Vagina (tissue), 2 donors: ENCODE data around the gene SNED1. TPM values are rescaled to one million over a fixed set of nuclear protein-coding genes. Genes with fewer than 3 reads are reported as not detected.

Source experiments
- DNase-seq, 2 donors: peaks; one replicate each; pipeline ENCODE4 v3.0.0-alpha.2; 2017; ENCODE audit errors: extremely low spot score in 2 of 2
- H3K27ac ChIP-seq: fragments of 200-600 bp; sonication (generic); one replicate; pipeline ENCODE4 v1.5.1; 2019
- H3K27me3 ChIP-seq: fragments of 200-600 bp; sonication (generic); one replicate; pipeline ENCODE4 v1.5.1; 2019
- H3K36me3 ChIP-seq, 2 donors: fragments of 200-600 bp; sonication (generic); one replicate each; pipeline ENCODE4 v1.5.1; 2017 to 2019
- H3K4me1 ChIP-seq: fragments of 200-600 bp; sonication (generic); one replicate; pipeline ENCODE4 v1.5.1; 2019
- H3K4me3 ChIP-seq, 2 donors: fragments of 200-600 bp; sonication (generic); 1 replicate in 1 of 2; 2 replicates in 1 of 2; pipeline ENCODE4 v1.5.1; 2016 to 2019
- H3K9me3 ChIP-seq: fragments of 200-600 bp; sonication (generic); one replicate; pipeline ENCODE4 v1.5.1; 2019
- CTCF ChIP-seq, 3 experiments: fragments of 450-650 bp in 2 of 3; fragments of 200-600 bp in 1 of 3; sonication (generic) in 1 of 3; IDR thresholded peaks; one replicate each; pipeline ENCODE4 v1.5.1; 2017 to 2019; ENCODE audit warnings: antibody characterized with exemption in 3 of 3, mild to moderate bottlenecking in 2 of 3, moderate library complexity in 2 of 3
- POLR2A ChIP-seq, 2 donors: fragments of 450-650 bp; IDR thresholded peaks; one replicate each; pipeline ENCODE4 v1.6.1; 2017; ENCODE audit warnings: antibody characterized with exemption in 2 of 2, mild to moderate bottlenecking in 2 of 2, moderate library complexity in 2 of 2
- POLR2AphosphoS5 ChIP-seq, 2 donors: sonication (generic); formaldehyde crosslinking; IDR thresholded peaks; one replicate each; pipeline ENCODE4 v1.9.0; 2017; ENCODE audit warnings: antibody characterized with exemption in 2 of 2, mild to moderate bottlenecking in 2 of 2, low read depth in 1 of 2; ENCODE audit not compliant: insufficient read depth in 1 of 2
- intact Hi-C: fragments of 100-400 bp; cut with DNase I; formaldehyde crosslinking; loops from one replicate; pipeline ENCODE4 v1.15.1; 2023
- total RNA-seq: library from RNA; depleted of rRNA; stranded (reverse); fragments of >200 nt; gene quantifications from one replicate; pipeline ENCODE4 v1.2.3, GENCODE V29; 2016

SNED1 gene
- total RNA-seq, 1 donor from 2014 or later, result 55.5 TPM

GRCh38 chr2:241133436-241133820, 135.0 kb downstream of the SNED1 start:
- DNase-seq, result no peak
- no peaks in the 10 kb centered on the region for H3K36me3 ChIP-seq
- no peaks in the 10 kb centered on the region for H3K27me3 ChIP-seq
- no peak overlapping the region for H3K4me3 ChIP-seq
- H3K27ac ChIP-seq, result no peak overlapping the region
- intact Hi-C loops, result no loop called here
- no peaks in the 10 kb centered on the region for H3K4me1 ChIP-seq
- H3K9me3 ChIP-seq, result no peaks in the 10 kb centered on the region
- TF ChIP-seq POLR2A (IDR thresholded peaks at IDR 0.05), result no peak
- TF ChIP-seq POLR2AphosphoS5 (IDR thresholded peaks at IDR 0.05; ENCODE audit: insufficient read depth in 1 of 2, low read depth in 1 of 2), result no peak
- no peak for TF ChIP-seq CTCF (IDR thresholded peaks at IDR 0.05)

GRCh38 chr2:241134711-241135110, 136.3 kb downstream of the SNED1 start:
- H3K9me3 ChIP-seq, result no peaks in the 10 kb centered on the region
- no peaks in the 10 kb centered on the region for H3K36me3 ChIP-seq
- no peak for TF ChIP-seq POLR2A (IDR thresholded peaks at IDR 0.05)
- TF ChIP-seq POLR2AphosphoS5 (IDR thresholded peaks at IDR 0.05; ENCODE audit: insufficient read depth in 1 of 2, low read depth in 1 of 2), result no peak
- TF ChIP-seq CTCF (IDR thresholded peaks at IDR 0.05), result no peak
- intact Hi-C loops, result no loop called here
- no peak overlapping the region for H3K4me3 ChIP-seq
- H3K4me1 ChIP-seq, result no peaks in the 10 kb centered on the region
- DNase-seq, result no peak
- no peaks in the 10 kb centered on the region for H3K27me3 ChIP-seq
- no peak overlapping the region for H3K27ac ChIP-seq

GRCh38 chr2:241135737-241136136, 137.3 kb downstream of the SNED1 start:
- intact Hi-C loops, result no loop called here
- no peak for DNase-seq
- Histone ChIP-seq H3K27me3 (no peaks in the 10 kb centered on the region), H3K4me3 (no peak overlapping the region), H3K9me3 (no peaks in the 10 kb centered on the region), H3K27ac (no peak overlapping the region), H3K4me1 (no peaks in the 10 kb centered on the region), H3K36me3 (no peaks in the 10 kb centered on the region)
- TF ChIP-seq POLR2AphosphoS5 (IDR thresholded peaks at IDR 0.05; ENCODE audit: insufficient read depth in 1 of 2, low read depth in 1 of 2) (no peak), CTCF (IDR thresholded peaks at IDR 0.05) (no peak), POLR2A (IDR thresholded peaks at IDR 0.05) (no peak)

- Histone ChIP-seq H3K27me3 (no peaks in the 10 kb centered on the region), H3K36me3 (no peaks in the 10 kb centered on the region), H3K4me1 (no peaks in the 10 kb centered on the region), H3K9me3 (no peaks in the 10 kb centered on the region), H3K27ac (no peak overlapping the region), H3K4me3 (no peak overlapping the region)
- DNase-seq, result no peak
- intact Hi-C loops, result no loop called here
- no peak for TF ChIP-seq POLR2A (IDR thresholded peaks at IDR 0.05)
- TF ChIP-seq POLR2AphosphoS5 (IDR thresholded peaks at IDR 0.05; ENCODE audit: insufficient read depth in 1 of 2, low read depth in 1 of 2), result no peak
- TF ChIP-seq CTCF (IDR thresholded peaks at IDR 0.05), result no peak
These were observed 137.8 kb downstream of the SNED1 start for GRCh38 chr2:241136191-241136590.

- H3K36me3 ChIP-seq, result no peaks in the 10 kb centered on the region
These were observed 138.3 kb downstream of the SNED1 start for GRCh38 chr2:241136661-241137260.

More at GRCh38 chr2:241136661-241137260, 138.3 kb downstream of the SNED1 start:
- H3K27me3 ChIP-seq, result no peaks in the 10 kb centered on the region
- H3K4me3 ChIP-seq, result no peak overlapping the region
- TF ChIP-seq CTCF (IDR thresholded peaks at IDR 0.05) (no peak), POLR2AphosphoS5 (IDR thresholded peaks at IDR 0.05; ENCODE audit: insufficient read depth in 1 of 2, low read depth in 1 of 2) (no peak), POLR2A (IDR thresholded peaks at IDR 0.05) (no peak)
- intact Hi-C loops, result no loop called here
- no peaks in the 10 kb centered on the region for H3K4me1 ChIP-seq
- no peaks in the 10 kb centered on the region for H3K9me3 ChIP-seq
- DNase-seq, result no peak
- H3K27ac ChIP-seq, result no peak overlapping the region
